Heart left ventricle (tissue), 16 donors: ENCODE results near the gene DHCR24. TPM values are rescaled to one million over a fixed set of nuclear protein-coding genes. Genes with fewer than 3 reads are reported as not detected.

Experiments
- ATAC-seq, 4 donors: fragments of 200-7000 bp; cut with Tn5 transposase; one replicate each; pipeline ENCODE4 v1.9.1; 2020 to 2022; ENCODE audit warnings: moderate library complexity in 4 of 4, mild to moderate bottlenecking in 3 of 4, moderate number of reproducible peaks in 1 of 4
- DNase-seq, 5 donors: peaks; one replicate each; pipeline ENCODE4 v3.0.0-alpha.2; 2020
- H3K27ac ChIP-seq, 12 donors: fragments of 200-600 bp; sonication (generic) in 4 of 12; one replicate each; pipeline versions ENCODE4 v1.5.0 to v1.8.0; 2016 to 2022; ENCODE audit warnings: mild to moderate bottlenecking in 2 of 12
- H3K27me3 ChIP-seq, 9 donors: fragments of 200-600 bp; sonication (generic) in 2 of 9; one replicate each; pipeline versions ENCODE4 v1.5.1 to v1.8.0; 2016 to 2022; ENCODE audit warnings: mild to moderate bottlenecking in 3 of 9
- H3K36me3 ChIP-seq, 9 donors: fragments of 200-600 bp; sonication (generic) in 2 of 9; one replicate each; pipeline versions ENCODE4 v1.5.0 to v1.8.0; 2018 to 2022; ENCODE audit warnings: mild to moderate bottlenecking in 2 of 9
- H3K4me1 ChIP-seq, 12 donors: fragments of 200-600 bp; sonication (generic) in 4 of 12; one replicate each; pipeline versions ENCODE4 v1.5.0 to v1.8.0; 2016 to 2022; ENCODE audit warnings: mild to moderate bottlenecking in 3 of 12
- H3K4me3 ChIP-seq, 12 donors: fragments of 200-600 bp; sonication (generic) in 4 of 12; one replicate each; pipeline versions ENCODE4 v1.5.0 to v1.8.0; 2017 to 2022; ENCODE audit warnings: mild to moderate bottlenecking in 9 of 12, moderate library complexity in 4 of 12
- H3K9me3 ChIP-seq, 12 donors: fragments of 200-600 bp; sonication (generic) in 4 of 12; one replicate each; pipeline versions ENCODE4 v1.5.0 to v1.8.0; 2016 to 2022; ENCODE audit warnings: mild to moderate bottlenecking in 1 of 12
- CTCF ChIP-seq, 12 donors: fragments of 200-600 bp; sonication (generic) in 4 of 12; IDR thresholded peaks; one replicate each; pipeline versions ENCODE4 v1.5.0 to v1.8.0; 2018 to 2022; ENCODE audit warnings: antibody characterized with exemption in 12 of 12, mild to moderate bottlenecking in 5 of 12
- POLR2A ChIP-seq, 2 donors: fragments of 450-650 bp; IDR thresholded peaks; one replicate each; pipeline ENCODE4 v1.6.1; 2017; ENCODE audit warnings: antibody characterized with exemption in 2 of 2, mild to moderate bottlenecking in 2 of 2, moderate library complexity in 2 of 2
- WGBS, 4 donors: extraction: QIAGEN DNeasy Blood & Tissue Kit in 2 of 4; methylation state at CpG; one replicate each; pipeline versions ENCODE4 v1.1.5 to v1.1.7; 2013 to 2018; 5-methylcytosine and 5-hydroxymethylcytosine counted together
- intact Hi-C, 10 donors: fragments of 100-400 bp; cut with DNase I; formaldehyde crosslinking; loops; one replicate each; pipeline versions ENCODE4 v1.11.1 to v1.14.2; 2022
- polyA plus RNA-seq, 2 donors: library from polyadenylated mRNA; stranded (reverse); fragments of 200-250 nt; gene quantifications; one replicate each; pipeline ENCODE4 v1.2.3, GENCODE V29; 2013
- total RNA-seq, 9 donors: library from RNA; depleted of rRNA in 2 of 9; stranded (reverse); fragments of >200 nt in 2 of 9; fragmentation: NEBNext Ultra II Directional in 3 of 9; extraction: Animal tissue kit (Norgen Biotek cat#: 25700) in 3 of 9; gene quantifications; one replicate each; pipeline versions ENCODE4 v1.1.0 to v1.2.4, GENCODE V29; 2016 to 2023
- donor health status: ischemic (EF 13 %, LVEDD 7.1; RV severe dilation, severe dysfunction).
- donor health status: healthy with polysubstance abuse.
- donor health status: DM: no; HTN: yes; CAD: no.
- donor health status: DM: no; HTN: no; CAD: no.
- donor health status: ischemic (EF 25% LVEDD 6.9; RV normal size, moderate dysfunction).
- donor health status: ischemic (EF 25% LVEDD 5.7; RV mildly dilated, moderate dysfunction).
- donor health status: healthy.
- donor health status: DM: yes; HTN: yes; CAD: no.
- donor health status: ischemic (EF 35%, LVEDD 5.7; RV mildly dilated, moderate dysfunction).
- donor health status: nonischemic (EF 11% LVEDD 7.7; RV severe dilation, severe dysfunction).
- donor health status: DM: yes; HTN: yes; CAD: no.
- donor health status: PGD.
- donor health status: ischemic (EF 29% LVEDD 5.4; RV normal size, mild dysfunction).
- donor health status: nonischemic (EF 23%, LVEDD 6.1; RV moderate dilation, normal function).

DHCR24 gene
- total and polyA plus RNA-seq, 11 donors = 5.3 to 109 (median 25.4) TPM

GRCh38 chr1:54823670-54824069 lies 63.3 kb downstream of the DHCR24 start:
- no peaks in the 10 kb centered on the region for H3K27me3 ChIP-seq
- TF ChIP-seq POLR2A (IDR thresholded peaks at IDR 0.05) (no peak), CTCF (IDR thresholded peaks at IDR 0.05) (no peak)
- no peaks in the 10 kb centered on the region for H3K4me1 ChIP-seq
- no peaks in the 10 kb centered on the region for H3K36me3 ChIP-seq
- H3K27ac ChIP-seq = no peak overlapping the region
- intact Hi-C loops = no loop called here
- no peak for ATAC-seq
- no peak overlapping the region for H3K4me3 ChIP-seq
- DNase-seq = no peak
- H3K9me3 ChIP-seq = peaks cover 0 to 54% (median 27%) of the 10 kb centered on the region in 12 donors
- 81 to 91% (median 88%) methylated on average over 3 of the region's 3 CpGs for WGBS, 4 donors

- ATAC-seq (no peak), DNase-seq (no peak)
- H3K4me3 ChIP-seq = no peak overlapping the region
- intact Hi-C loops = loop anchor here in 4 of 10 donors (10.0 kb wide), 2 partner anchors 145 to 745 kb away; no protein-coding TSS in a partner anchor
- H3K27me3 ChIP-seq = no peaks in the 10 kb centered on the region
- no peaks in the 10 kb centered on the region for H3K4me1 ChIP-seq
- H3K9me3 ChIP-seq = peaks cover 0 to 30% (median 15%) of the 10 kb centered on the region in 12 donors
- no peak overlapping the region for H3K27ac ChIP-seq
- H3K36me3 ChIP-seq = no peaks in the 10 kb centered on the region
- TF ChIP-seq CTCF (IDR thresholded peaks at IDR 0.05) (no peak), POLR2A (IDR thresholded peaks at IDR 0.05) (no peak)
These were observed 67.3 kb downstream of the DHCR24 start for GRCh38 chr1:54819733-54820132.

- Histone ChIP-seq H3K27me3 (no peaks in the 10 kb centered on the region), H3K36me3 (no peaks in the 10 kb centered on the region), H3K9me3 (peaks cover 0 to 24% (median 9%) of the 10 kb centered on the region in 12 donors), H3K4me1 (no peaks in the 10 kb centered on the region), H3K4me3 (no peak overlapping the region), H3K27ac (no peak overlapping the region)
- ATAC-seq (no peak), DNase-seq (no peak)
- TF ChIP-seq POLR2A (IDR thresholded peaks at IDR 0.05) = no peak
- TF ChIP-seq CTCF (IDR thresholded peaks at IDR 0.05) = no peak
- 82 to 96% (median 88%) methylated on average over 4 of the region's 4 CpGs for WGBS, 4 donors
- intact Hi-C loops = loop anchor here in 4 of 10 donors (10.0 kb wide), 2 partner anchors 144 to 744 kb away; no protein-coding TSS in a partner anchor
These were observed 67.8 kb downstream of the DHCR24 start for GRCh38 chr1:54819195-54819536.

GRCh38 chr1:54818461-54819194 lies 68.4 kb downstream of the DHCR24 start:
- intact Hi-C loops = loop anchor here in 4 of 10 donors (10.0 kb wide), 2 partner anchors 144 to 744 kb away; no protein-coding TSS in a partner anchor
- no peak overlapping the region for H3K4me3 ChIP-seq
- ATAC-seq (no peak), DNase-seq (no peak)
- H3K27me3 ChIP-seq = no peaks in the 10 kb centered on the region
- no peak for TF ChIP-seq POLR2A (IDR thresholded peaks at IDR 0.05)
- no peak for TF ChIP-seq CTCF (IDR thresholded peaks at IDR 0.05)
- H3K9me3 ChIP-seq = peaks cover 0 to 19% (median 4%) of the 10 kb centered on the region in 12 donors
- H3K4me1 ChIP-seq = no peaks in the 10 kb centered on the region
- 69 to 79% (median 72%) methylated on average over 5 of the region's 5 CpGs for WGBS, 4 donors
- no peak overlapping the region for H3K27ac ChIP-seq
- no peaks in the 10 kb centered on the region for H3K36me3 ChIP-seq
